Mammary epithelial cell (primary cell): Measurements from ENCODE around the gene CEMP1.

Experiments used
- EZH2 ChIP-seq: IDR thresholded peaks from 2 replicates; pipeline ENCODE4 v1.6.1; 2012; ENCODE audit warnings: low read length, inconsistent platforms, borderline replicate concordance
- TF ChIP-seq, protein P1 (sequence below), 2 donors: IDR thresholded peaks in 1 of 2; conservative IDR thresholded peaks in 1 of 2; 2 replicates each; pipeline ENCODE4 v1.5.1; 2011 to 2012; ENCODE audit warnings: inconsistent platforms in 2 of 2, low read length in 2 of 2, mild to moderate bottlenecking in 2 of 2, control low read depth in 1 of 2, low read depth in 1 of 2; ENCODE audit not compliant: insufficient read depth in 1 of 2; ENCODE audit errors: extremely low read depth in 1 of 2

DNA sequence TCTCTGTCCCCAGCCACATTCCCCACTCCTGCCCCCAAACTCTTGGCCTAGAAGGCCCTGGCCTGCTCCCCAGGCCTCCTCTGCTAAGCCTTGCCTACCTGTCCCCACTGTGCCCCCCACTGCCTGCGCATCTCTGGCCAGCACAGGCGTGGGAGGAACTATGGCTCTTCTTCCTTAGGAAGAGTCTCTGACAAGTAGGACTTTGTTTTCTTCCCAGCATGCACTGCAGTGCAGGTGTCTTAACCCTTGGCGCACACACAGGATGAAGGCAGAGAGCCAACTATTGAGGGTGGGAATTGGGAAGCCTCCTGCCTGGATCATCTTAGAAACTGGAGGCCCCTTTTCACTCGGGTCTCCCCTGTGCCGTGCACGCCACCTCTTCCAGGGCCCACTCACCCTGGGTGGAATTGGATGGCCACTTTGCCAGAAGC, 7.4 kb downstream of the CEMP1 start:
- TF ChIP-seq, protein P1, sequence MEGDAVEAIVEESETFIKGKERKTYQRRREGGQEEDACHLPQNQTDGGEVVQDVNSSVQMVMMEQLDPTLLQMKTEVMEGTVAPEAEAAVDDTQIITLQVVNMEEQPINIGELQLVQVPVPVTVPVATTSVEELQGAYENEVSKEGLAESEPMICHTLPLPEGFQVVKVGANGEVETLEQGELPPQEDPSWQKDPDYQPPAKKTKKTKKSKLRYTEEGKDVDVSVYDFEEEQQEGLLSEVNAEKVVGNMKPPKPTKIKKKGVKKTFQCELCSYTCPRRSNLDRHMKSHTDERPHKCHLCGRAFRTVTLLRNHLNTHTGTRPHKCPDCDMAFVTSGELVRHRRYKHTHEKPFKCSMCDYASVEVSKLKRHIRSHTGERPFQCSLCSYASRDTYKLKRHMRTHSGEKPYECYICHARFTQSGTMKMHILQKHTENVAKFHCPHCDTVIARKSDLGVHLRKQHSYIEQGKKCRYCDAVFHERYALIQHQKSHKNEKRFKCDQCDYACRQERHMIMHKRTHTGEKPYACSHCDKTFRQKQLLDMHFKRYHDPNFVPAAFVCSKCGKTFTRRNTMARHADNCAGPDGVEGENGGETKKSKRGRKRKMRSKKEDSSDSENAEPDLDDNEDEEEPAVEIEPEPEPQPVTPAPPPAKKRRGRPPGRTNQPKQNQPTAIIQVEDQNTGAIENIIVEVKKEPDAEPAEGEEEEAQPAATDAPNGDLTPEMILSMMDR (conservative IDR thresholded peaks at IDR 0.05 in 1 of 2, IDR thresholded peaks at IDR 0.05 in 1 of 2; ENCODE audit: extremely low read depth in 1 of 2, insufficient read depth in 1 of 2, low read depth in 1 of 2, low read length in 2 of 2): no peak
- no peak for TF ChIP-seq EZH2
